Measurements from ENCODE around the gene CSNK1G2.

CSNK1G2 gene

DNA sequence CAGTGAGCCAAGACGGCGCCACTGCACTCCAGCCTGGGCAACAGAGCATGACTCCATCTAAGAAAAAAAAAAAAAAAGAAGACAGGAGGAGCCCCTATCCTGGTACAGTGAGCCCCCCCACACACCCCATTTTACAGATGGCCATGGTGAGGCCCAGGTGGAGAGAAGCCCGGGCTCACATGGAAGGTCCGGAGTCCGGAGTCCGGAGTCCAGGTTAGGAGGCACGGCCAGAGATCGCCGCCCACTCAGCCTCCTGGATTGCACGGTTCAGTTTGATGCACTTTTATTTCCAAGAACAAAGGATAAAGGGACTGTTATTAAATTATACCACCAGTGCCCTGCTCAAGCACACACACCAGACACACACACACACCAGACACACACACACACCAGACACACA is 85.8 kb downstream of the CSNK1G2 start:
- DNase-seq = no peak

DNA sequence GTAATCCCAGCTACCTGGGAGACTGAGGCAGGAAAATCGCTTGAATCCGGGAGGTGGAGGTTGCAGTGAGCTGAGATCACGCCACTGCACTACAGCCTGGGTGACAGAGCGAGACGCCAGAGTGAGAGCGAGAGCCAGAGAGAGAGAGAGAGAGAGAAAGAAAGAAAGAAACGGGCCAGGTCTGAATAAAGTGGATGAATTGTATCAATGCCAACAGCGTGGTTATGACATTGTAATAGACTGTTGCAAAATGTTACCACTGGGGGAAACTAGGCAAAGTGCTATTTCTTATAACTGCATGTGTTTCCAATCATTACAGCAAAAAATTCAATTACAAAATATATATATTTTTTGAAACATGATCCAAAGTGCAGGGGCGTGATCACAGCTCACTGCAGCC is 86.4 kb downstream of the CSNK1G2 start:
- no peak for DNase-seq
